ENCODE data around the gene SETD1B.

SETD1B gene

DNA sequence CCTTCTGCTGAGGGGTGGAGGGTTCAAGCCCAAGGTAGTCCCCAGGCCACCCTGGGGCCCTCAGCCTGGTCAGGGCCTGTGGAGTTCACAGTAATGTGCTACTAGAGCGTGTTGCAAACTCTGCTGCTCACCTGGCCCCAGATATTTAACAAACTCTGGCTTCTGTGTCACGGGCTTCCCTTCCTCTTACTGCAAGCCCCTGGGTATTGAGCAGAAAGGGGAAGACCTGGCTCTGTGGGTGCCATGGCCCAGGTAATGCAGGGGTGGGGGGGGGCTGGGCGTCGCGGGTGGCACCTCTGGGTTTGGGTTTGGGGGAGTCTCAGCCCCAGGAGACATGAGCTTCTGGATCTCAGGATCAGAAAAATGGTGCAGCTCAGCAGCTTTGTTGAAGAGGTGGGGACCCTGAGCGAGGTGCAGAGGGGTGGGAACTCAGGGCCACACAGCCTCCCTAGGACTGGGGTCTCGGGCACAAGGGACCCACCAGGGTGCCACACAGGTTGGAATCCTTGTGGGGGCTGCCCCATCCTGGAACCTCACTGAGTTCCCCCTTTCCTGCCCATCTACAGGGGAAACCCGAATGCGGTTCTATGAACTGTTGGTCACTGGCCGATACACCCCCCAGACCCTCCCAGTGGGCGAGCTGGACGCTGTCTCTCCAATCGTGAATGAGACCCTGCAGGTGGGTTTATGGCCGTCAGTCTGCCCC is 4.0 kb downstream of the SETD1B start:
- no peak for DNase-seq (ENCODE audit: low spot score)

GRCh38 chr12:121808623-121809022 is 4.8 kb downstream of the SETD1B start:
- no peak for DNase-seq (ENCODE audit: low spot score)

GRCh38 chr12:121809712-121810116 is 5.9 kb downstream of the SETD1B start:
- DNase-seq (ENCODE audit: low spot score) = no peak

DNA sequence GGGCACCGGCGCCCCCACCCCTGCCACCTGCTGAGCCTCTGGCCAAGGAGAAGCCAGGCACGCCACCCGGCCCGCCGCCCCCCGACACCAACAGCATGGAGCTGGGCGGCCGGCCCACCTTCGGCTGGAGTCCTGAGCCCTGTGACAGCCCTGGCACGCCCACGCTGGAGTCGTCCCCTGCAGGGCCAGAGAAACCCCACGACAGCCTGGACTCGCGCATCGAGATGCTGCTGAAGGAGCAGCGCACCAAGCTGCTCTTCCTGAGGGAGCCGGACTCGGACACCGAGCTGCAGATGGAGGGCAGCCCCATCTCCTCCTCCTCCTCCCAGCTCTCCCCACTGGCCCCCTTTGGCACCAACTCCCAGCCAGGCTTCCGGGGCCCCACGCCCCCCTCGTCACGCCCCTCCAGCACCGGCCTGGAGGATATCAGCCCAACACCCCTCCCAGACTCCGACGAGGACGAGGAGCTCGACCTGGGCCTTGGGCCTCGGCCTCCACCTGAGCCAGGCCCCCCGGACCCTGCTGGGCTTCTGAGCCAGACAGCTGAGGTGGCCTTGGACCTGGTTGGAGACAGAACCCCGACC is 6.5 kb downstream of the SETD1B start:
- DNase-seq (ENCODE audit: low spot score) = no peak

DNA sequence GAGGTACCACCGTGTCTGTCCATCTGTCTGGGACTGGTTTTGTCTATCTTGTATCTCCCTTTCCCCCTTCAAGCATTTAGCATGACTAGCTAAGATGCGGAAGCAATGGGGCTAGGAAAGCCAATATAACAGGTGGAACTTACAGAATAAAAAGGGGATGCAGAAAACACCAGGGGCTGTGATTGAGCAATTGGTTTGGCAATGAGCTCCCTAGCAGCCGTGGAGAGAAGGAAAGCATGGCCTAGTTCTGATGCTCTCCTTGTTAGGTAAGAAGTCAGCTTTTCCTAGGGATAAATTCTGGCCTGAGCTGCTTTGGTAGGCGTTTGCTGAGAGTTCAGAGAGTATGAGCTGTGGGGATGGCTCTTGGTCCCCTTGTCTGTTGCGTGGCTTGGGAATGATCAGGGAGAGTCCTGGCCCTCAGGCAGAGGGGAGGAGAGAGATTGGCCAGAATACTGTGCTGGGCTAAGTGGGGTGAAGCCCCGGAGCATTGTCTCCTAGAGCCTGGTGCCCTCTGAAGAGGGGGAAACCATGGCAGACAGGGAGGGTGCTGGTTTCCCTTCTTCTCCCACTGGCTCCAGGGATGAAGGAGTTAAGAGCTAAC is 7.1 kb downstream of the SETD1B start:
- DNase-seq (ENCODE audit: low spot score) = no peak

GRCh38 chr12:121811434-121812319 is 7.9 kb downstream of the SETD1B start:
- DNase-seq (ENCODE audit: low spot score) = peak; percentile 73

- DNase-seq (ENCODE audit: low spot score) = no peak
These were observed 8.6 kb downstream of the SETD1B start for GRCh38 chr12:121812320-121812871.

GRCh38 chr12:121812921-121813896 is 9.4 kb downstream of the SETD1B start:
- DNase-seq (ENCODE audit: low spot score) = no peak

DNA sequence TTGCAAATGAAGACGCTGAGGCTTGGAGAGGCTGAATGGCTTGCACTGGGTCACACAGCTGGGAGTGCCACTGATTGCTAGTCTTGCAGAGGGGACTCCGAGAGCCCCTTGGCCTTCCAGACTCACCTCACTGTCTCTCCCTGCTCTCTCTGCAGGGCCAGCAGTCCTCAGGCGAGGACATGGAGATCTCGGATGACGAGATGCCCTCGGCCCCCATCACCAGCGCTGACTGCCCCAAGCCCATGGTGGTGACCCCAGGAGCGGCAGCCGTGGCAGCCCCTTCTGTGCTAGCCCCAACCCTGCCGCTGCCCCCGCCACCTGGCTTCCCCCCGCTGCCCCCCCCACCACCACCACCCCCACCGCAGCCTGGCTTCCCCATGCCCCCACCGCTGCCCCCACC is 10.1 kb downstream of the SETD1B start:
- no peak for DNase-seq (ENCODE audit: low spot score)

DNA sequence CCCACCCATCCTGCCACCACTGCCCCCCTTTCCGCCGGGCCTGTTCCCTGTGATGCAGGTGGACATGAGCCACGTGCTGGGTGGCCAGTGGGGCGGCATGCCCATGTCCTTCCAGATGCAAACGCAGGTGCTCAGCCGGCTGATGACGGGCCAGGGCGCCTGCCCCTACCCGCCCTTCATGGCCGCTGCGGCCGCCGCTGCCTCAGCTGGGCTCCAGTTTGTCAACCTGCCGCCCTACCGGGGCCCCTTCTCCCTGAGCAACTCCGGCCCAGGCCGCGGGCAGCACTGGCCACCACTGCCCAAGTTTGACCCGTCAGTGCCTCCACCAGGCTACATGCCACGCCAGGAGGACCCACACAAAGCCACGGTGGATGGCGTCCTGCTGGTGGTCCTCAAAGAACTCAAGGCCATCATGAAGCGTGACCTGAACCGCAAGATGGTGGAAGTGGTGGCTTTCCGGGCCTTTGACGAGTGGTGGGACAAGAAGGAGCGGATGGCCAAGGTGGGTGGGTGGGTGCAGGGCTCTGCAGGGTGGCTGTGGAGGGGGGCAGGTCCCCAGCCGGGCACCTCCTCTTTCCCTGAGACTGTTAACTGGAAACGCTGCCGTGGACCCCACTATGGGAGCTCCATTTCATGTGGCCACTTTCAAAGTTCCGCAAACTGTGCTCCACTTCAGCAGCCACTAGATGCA is 10.8 kb downstream of the SETD1B start:
- no peak for DNase-seq (ENCODE audit: low spot score)

DNA sequence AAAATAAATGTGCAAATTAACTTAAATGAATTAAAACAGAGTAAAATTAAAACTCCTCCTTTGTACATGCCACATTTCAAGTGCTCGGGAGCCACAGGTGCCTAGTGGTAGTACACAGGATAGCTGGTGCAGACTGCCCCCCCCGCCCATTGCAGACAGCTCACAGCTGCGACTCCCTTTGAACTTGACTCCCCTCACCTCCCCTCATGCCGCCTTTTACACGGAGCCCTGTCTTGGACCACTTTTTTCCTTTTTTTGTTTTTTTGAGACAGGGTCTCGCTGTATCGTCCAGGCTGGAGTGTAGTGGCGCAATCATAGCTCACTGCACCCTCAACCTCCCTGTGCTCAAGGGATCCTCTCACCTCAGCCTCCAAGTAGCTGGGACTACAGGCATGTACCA is 11.5 kb downstream of the SETD1B start:
- DNase-seq (ENCODE audit: low spot score) = no peak

GRCh38 chr12:121816925-121817647 is 13.3 kb downstream of the SETD1B start:
- DNase-seq (ENCODE audit: low spot score) = no peak

- DNase-seq (ENCODE audit: low spot score) = no peak
These were observed 13.8 kb downstream of the SETD1B start for GRCh38 chr12:121817648-121818043.

GRCh38 chr12:121819212-121819949 is 15.6 kb downstream of the SETD1B start:
- no peak for DNase-seq (ENCODE audit: low spot score)

GRCh38 chr12:121820056-121820455 is 16.2 kb downstream of the SETD1B start:
- no peak for DNase-seq (ENCODE audit: low spot score)

DNA sequence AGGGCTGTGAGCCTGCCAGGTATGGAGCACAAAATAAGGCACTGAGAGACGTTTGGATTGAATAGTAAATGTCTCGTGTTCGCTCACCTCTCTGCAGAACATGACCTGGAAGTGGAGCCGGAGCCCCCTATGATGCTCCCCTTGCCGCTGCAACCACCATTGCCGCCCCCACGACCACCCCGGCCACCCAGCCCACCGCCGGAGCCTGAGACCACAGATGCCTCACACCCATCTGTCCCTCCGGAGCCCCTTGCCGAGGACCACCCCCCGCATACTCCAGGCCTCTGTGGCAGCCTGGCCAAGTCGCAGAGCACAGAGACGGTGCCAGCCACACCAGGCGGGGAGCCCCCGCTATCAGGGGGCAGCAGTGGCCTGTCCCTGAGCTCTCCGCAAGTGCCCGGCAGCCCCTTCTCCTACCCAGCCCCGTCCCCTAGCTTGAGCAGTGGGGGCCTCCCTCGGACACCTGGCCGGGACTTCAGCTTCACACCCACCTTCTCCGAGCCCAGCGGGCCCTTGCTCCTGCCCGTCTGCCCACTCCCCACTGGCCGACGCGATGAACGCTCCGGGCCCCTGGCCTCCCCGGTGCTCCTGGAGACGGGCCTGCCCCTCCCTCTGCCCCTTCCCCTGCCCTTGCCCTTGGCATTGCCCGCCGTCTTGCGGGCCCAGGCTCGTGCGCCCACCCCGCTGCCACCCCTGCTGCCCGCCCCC is 18.7 kb downstream of the SETD1B start:
- no peak for DNase-seq (ENCODE audit: low spot score)

- no peak for DNase-seq (ENCODE audit: low spot score)
These were observed 19.4 kb downstream of the SETD1B start for GRCh38 chr12:121823101-121823726.

DNA sequence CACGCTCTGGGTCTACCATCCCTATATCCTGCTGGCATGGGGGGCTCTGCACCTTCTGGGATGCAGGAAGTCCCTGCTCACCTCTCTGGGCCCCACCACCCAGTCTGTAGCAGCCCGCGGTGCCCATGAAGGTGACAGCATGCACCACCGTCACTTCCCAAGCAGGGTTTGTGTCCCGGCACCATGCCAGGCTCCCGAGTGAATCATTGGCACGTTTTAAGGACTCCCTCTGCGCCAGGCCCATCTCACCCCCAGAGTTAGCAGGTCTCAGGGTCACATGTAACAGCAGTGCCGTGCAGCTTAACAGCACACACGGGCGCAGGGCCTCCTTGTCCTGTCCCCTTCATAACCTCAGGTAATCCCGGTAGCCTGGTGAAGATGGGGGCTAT is 19.9 kb downstream of the SETD1B start:
- DNase-seq (ENCODE audit: low spot score) = no peak
